ENCODE results near the gene USP38. TPM values are rescaled to one million over a fixed set of nuclear protein-coding genes. Genes with fewer than 3 reads are reported as not detected.
"Not testable (repeated sequence)": the region's sequence is repeated elsewhere in the genome, so short reads cannot be mapped to it uniquely, and the experiment has no call there.

USP38 gene
- 13.3 and 22.4 TPM in 2 replicates for total RNA-seq

GRCh38 chr4:143184503-143185252 is at the start of gene USP38:
Gene USP38, plus strand, starts transcription at chr4:143184917. Its CDS starts 534 bp downstream, at chr4:143185451.
- peak; percentile 85 to 94 for DNase-seq (ENCODE audit: low read depth in 2 of 2)

- DNase-seq (ENCODE audit: low read depth in 2 of 2), result no peak
Observed at GRCh38 chr4:143135358-143135757, 49.4 kb upstream of the USP38 start.

GRCh38 chr4:143140696-143141095 is 44.0 kb upstream of the USP38 start:
- no peak for DNase-seq (ENCODE audit: low read depth in 2 of 2)

- no peak for DNase-seq (ENCODE audit: low read depth in 2 of 2)
Observed at GRCh38 chr4:143148521-143148920, 36.2 kb upstream of the USP38 start.

GRCh38 chr4:143156853-143157252 is 27.9 kb upstream of the USP38 start:
- DNase-seq (ENCODE audit: low read depth in 2 of 2), result no peak

GRCh38 chr4:143163614-143164013 is 21.1 kb upstream of the USP38 start:
- DNase-seq (ENCODE audit: low read depth in 2 of 2), result no peak

- DNase-seq (ENCODE audit: low read depth in 2 of 2), result not testable (repeated sequence)
Observed at GRCh38 chr4:143166722-143167121, 18.0 kb upstream of the USP38 start.

- DNase-seq (ENCODE audit: low read depth in 2 of 2), result no peak
Observed at GRCh38 chr4:143178923-143179322, 5.8 kb upstream of the USP38 start.

GRCh38 chr4:143183513-143184216 is 1.1 kb upstream of the USP38 start:
- DNase-seq (ENCODE audit: low read depth in 2 of 2), result no peak

GRCh38 chr4:143184217-143184502 is 557 bp upstream of the USP38 start:
- no peak for DNase-seq (ENCODE audit: low read depth in 2 of 2)

- peak; percentile 29 to 34 for DNase-seq (ENCODE audit: low read depth in 2 of 2)
Observed at GRCh38 chr4:143185253-143186107, 763 bp downstream of the USP38 start.

GRCh38 chr4:143186212-143186611 is 1.5 kb downstream of the USP38 start:
- DNase-seq (ENCODE audit: low read depth in 2 of 2), result peak in 1 of 2 donors; percentile 20

GRCh38 chr4:143186649-143187048 is 1.9 kb downstream of the USP38 start:
- DNase-seq (ENCODE audit: low read depth in 2 of 2), result peak; percentile 11 to 19

GRCh38 chr4:143188136-143189088 is 3.7 kb downstream of the USP38 start:
- DNase-seq (ENCODE audit: low read depth in 2 of 2), result peak; percentile 14 to 16

- DNase-seq (ENCODE audit: low read depth in 2 of 2), result no peak
Observed at GRCh38 chr4:143189528-143189927, 4.8 kb downstream of the USP38 start.

- no peak for DNase-seq (ENCODE audit: low read depth in 2 of 2)
Observed at GRCh38 chr4:143195581-143195980, 10.9 kb downstream of the USP38 start.

- no peak for DNase-seq (ENCODE audit: low read depth in 2 of 2)
Observed at GRCh38 chr4:143196323-143196722, 11.6 kb downstream of the USP38 start.

- DNase-seq (ENCODE audit: low read depth in 2 of 2), result no peak
Observed at GRCh38 chr4:143199503-143199902, 14.8 kb downstream of the USP38 start.

- DNase-seq (ENCODE audit: low read depth in 2 of 2), result peak; percentile 17 to 39
Observed at GRCh38 chr4:143202824-143203223, 18.1 kb downstream of the USP38 start.

- DNase-seq (ENCODE audit: low read depth in 2 of 2), result no peak
Observed at GRCh38 chr4:143203577-143203976, 18.9 kb downstream of the USP38 start.

GRCh38 chr4:143207555-143207954 is 22.8 kb downstream of the USP38 start:
- peak; percentile 18 to 22 for DNase-seq (ENCODE audit: low read depth in 2 of 2)

Data from lung microvascular endothelial cell (primary cell).